ENCODE data around the gene TEK. TPM values are rescaled to one million over a fixed set of nuclear protein-coding genes. Genes with fewer than 3 reads are reported as not detected.
"Not testable (repeated sequence)": the region's sequence is repeated elsewhere in the genome, so short reads cannot be mapped to it uniquely, and the experiment has no call there.

TEK gene
- total and polyA plus RNA-seq, 7 experiments from 2014 or later = not detected

DNA sequence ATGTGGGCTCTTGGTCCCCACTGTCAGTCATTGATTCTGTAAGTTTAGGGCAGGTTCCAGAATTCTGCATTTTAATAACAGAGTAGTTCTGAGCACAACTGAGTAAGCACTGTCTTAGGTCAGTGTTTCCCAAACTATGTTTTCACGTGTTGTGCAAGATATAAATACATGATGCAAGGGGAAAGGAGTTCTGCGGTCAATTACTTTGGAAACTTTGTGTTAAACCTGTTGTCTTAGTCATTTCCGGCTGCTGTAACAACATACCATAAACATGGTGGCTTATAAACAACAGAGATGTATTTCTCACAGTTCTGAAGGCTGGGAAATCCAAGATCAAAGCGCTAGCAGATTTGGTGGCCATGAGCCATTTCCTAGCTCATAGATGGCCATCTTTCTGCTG, 118.2 kb downstream of the TEK start:
- Histone ChIP-seq H3K36me3 (ENCODE audit: control insufficient read depth in 2 of 3, insufficient read depth in 3 of 3, low read length in 3 of 3) (no peaks in the 10 kb centered on the region), H3K27ac (ENCODE audit: low read depth, low read length) (no peak overlapping the region), H3K4me1 (ENCODE audit: control insufficient read depth in 2 of 2, insufficient read depth in 2 of 2, low read length in 2 of 2) (no peaks in the 10 kb centered on the region), H3K4me3 (ENCODE audit: low read length) (no peak overlapping the region), H3K9me3 (ENCODE audit: control insufficient read depth in 2 of 3, low read length in 3 of 3) (no peaks in the 10 kb centered on the region), H3K27me3 (ENCODE audit: control insufficient read depth in 2 of 2, insufficient read depth in 2 of 2, low read length in 2 of 2) (no peaks in the 10 kb centered on the region)
- no peak for DNase-seq
- CTCF ChIA-PET = no interaction called here
- POLR2A ChIA-PET = no interaction called here
- H3K27ac Mint-ChIP-seq = no peak overlapping the region
- peaks cover 0 to 6% (median 0%) of the 10 kb centered on the region in 5 donors for H3K27me3 Mint-ChIP-seq
- no peak overlapping the region for H3K4me3 Mint-ChIP-seq
- intact Hi-C loops (cut with micrococcal nuclease) = no loop called here
- no peak for ATAC-seq
- no peaks in the 10 kb centered on the region for H3K4me1 Mint-ChIP-seq
- no peaks in the 10 kb centered on the region for H3K36me3 Mint-ChIP-seq
- peaks cover 0 to 7% (median 2%) of the 10 kb centered on the region in 11 donors for H3K9me3 Mint-ChIP-seq

- DNase-seq; H3K27ac Mint-ChIP-seq; H3K4me1 Mint-ChIP-seq; H3K4me3 Mint-ChIP-seq; H3K27me3 ChIP-seq (ENCODE audit: control insufficient read depth in 2 of 2, insufficient read depth in 2 of 2, low read length in 2 of 2); H3K27me3 Mint-ChIP-seq; ATAC-seq; H3K36me3 Mint-ChIP-seq; intact Hi-C loops (cut with micrococcal nuclease); H3K4me1 ChIP-seq (ENCODE audit: control insufficient read depth in 2 of 2, insufficient read depth in 2 of 2, low read length in 2 of 2); H3K27ac ChIP-seq (ENCODE audit: low read depth, low read length); CTCF ChIA-PET; H3K9me3 ChIP-seq (ENCODE audit: control insufficient read depth in 2 of 3, low read length in 3 of 3); H3K36me3 ChIP-seq (ENCODE audit: control insufficient read depth in 2 of 3, insufficient read depth in 3 of 3, low read length in 3 of 3); H3K4me3 ChIP-seq (ENCODE audit: low read length); POLR2A ChIA-PET: not testable (repeated sequence)
- peaks cover 0 to 42% (median 10%) of the 10 kb centered on the region in 11 donors for H3K9me3 Mint-ChIP-seq
Observed at GRCh38 chr9:27239648-27240047, 130.6 kb downstream of the TEK start.

DNA sequence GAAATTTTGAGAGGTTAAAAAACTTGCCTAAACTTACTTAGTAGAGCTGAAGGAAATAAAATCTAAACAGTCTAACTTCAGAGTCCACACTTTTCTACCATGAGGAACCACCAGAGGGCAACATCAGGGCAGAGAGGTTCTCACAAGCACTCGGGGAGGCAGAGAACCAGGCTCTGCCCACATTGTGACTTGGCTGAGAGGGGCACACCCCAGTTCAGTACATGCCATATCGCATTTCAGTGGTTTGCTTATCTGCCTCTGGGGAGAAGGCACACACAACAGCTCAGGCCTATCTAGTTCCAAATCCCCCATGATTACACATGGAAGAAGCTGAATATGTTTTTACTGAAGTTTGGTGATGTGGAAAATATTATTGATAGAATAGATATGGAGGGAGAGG, 138.7 kb downstream of the TEK start:
- DNase-seq (no peak), ATAC-seq (no peak)
- Mint-ChIP-seq H3K27me3 (peaks cover 4 to 23% (median 20%) of the 10 kb centered on the region in 5 donors), H3K9me3 (peaks cover 0 to 6% (median 2%) of the 10 kb centered on the region in 11 donors), H3K36me3 (no peaks in the 10 kb centered on the region), H3K4me1 (no peaks in the 10 kb centered on the region), H3K27ac (no peak overlapping the region), H3K4me3 (no peak overlapping the region)
- H3K4me1 ChIP-seq (ENCODE audit: control insufficient read depth in 2 of 2, insufficient read depth in 2 of 2, low read length in 2 of 2) = no peaks in the 10 kb centered on the region
- ChIA-PET POLR2A (no interaction called here), CTCF (no interaction called here)
- H3K36me3 ChIP-seq (ENCODE audit: control insufficient read depth in 2 of 3, insufficient read depth in 3 of 3, low read length in 3 of 3) = no peaks in the 10 kb centered on the region
- H3K4me3 ChIP-seq (ENCODE audit: low read length) = no peak overlapping the region
- no peaks in the 10 kb centered on the region for H3K9me3 ChIP-seq (ENCODE audit: control insufficient read depth in 2 of 3, low read length in 3 of 3)
- intact Hi-C loops (cut with micrococcal nuclease) = no loop called here
- H3K27ac ChIP-seq (ENCODE audit: low read depth, low read length) = no peak overlapping the region
- no peaks in the 10 kb centered on the region for H3K27me3 ChIP-seq (ENCODE audit: control insufficient read depth in 2 of 2, insufficient read depth in 2 of 2, low read length in 2 of 2)

DNA sequence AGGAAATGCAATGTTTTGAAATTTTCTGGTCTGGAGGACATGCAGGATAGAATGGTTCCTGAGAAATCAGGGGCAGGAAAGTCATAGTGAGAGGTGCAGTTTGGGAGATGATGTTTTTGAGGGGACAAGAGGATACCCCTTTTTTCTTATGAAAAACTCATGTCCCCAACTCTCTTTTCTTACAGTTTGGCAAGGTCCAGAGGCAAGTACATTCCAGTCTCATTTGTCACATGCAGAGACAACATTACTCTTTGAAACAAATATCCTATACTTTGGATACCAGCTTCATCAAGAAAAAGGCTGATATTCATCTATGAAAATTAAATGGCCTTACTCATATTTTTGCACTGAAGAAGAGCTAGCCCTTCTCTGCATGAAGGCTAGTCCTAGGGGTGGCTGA, 139.7 kb downstream of the TEK start:
- H3K27me3 Mint-ChIP-seq = peaks cover 4 to 27% (median 21%) of the 10 kb centered on the region in 5 donors
- H3K27ac ChIP-seq (ENCODE audit: low read depth, low read length) = no peak overlapping the region
- no peak overlapping the region for H3K4me3 Mint-ChIP-seq
- H3K9me3 Mint-ChIP-seq = peaks cover 0 to 6% (median 3%) of the 10 kb centered on the region in 11 donors
- ChIA-PET POLR2A (no interaction called here), CTCF (no interaction called here)
- H3K27me3 ChIP-seq (ENCODE audit: control insufficient read depth in 2 of 2, insufficient read depth in 2 of 2, low read length in 2 of 2) = no peaks in the 10 kb centered on the region
- no peak overlapping the region for H3K27ac Mint-ChIP-seq
- no peaks in the 10 kb centered on the region for H3K4me1 ChIP-seq (ENCODE audit: control insufficient read depth in 2 of 2, insufficient read depth in 2 of 2, low read length in 2 of 2)
- intact Hi-C loops (cut with micrococcal nuclease) = no loop called here
- no peak for ATAC-seq
- H3K36me3 ChIP-seq (ENCODE audit: control insufficient read depth in 2 of 3, insufficient read depth in 3 of 3, low read length in 3 of 3) = no peaks in the 10 kb centered on the region
- H3K4me1 Mint-ChIP-seq = no peaks in the 10 kb centered on the region
- no peak for DNase-seq
- no peaks in the 10 kb centered on the region for H3K9me3 ChIP-seq (ENCODE audit: control insufficient read depth in 2 of 3, low read length in 3 of 3)
- no peak overlapping the region for H3K4me3 ChIP-seq (ENCODE audit: low read length)
- no peaks in the 10 kb centered on the region for H3K36me3 Mint-ChIP-seq

DNA sequence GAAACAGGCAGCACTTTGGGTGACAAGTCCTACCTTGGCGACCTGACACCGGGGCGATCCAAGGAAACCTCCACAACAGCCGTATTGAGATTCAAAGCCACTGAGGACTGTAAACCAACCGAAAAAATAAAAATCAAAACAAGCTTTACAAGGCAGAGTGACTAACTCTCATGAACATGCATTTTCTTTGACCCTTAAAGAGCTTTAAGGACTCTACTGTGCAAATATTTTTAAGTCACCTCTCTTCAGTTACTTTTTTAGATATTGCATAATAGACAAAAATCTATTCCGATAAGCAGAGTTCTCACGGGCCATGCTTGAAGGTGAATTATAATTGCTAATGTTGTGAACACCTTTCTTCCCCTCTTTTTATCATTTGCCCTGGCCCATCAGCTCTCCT, 149.6 kb downstream of the TEK start:
- no peaks in the 10 kb centered on the region for H3K27me3 Mint-ChIP-seq
- H3K4me3 Mint-ChIP-seq = no peak overlapping the region
- Histone ChIP-seq H3K36me3 (ENCODE audit: control insufficient read depth in 2 of 3, insufficient read depth in 3 of 3, low read length in 3 of 3) (no peaks in the 10 kb centered on the region), H3K27ac (ENCODE audit: low read depth, low read length) (no peak overlapping the region), H3K4me1 (ENCODE audit: control insufficient read depth in 2 of 2, insufficient read depth in 2 of 2, low read length in 2 of 2) (no peaks in the 10 kb centered on the region), H3K27me3 (ENCODE audit: control insufficient read depth in 2 of 2, insufficient read depth in 2 of 2, low read length in 2 of 2) (no peaks in the 10 kb centered on the region), H3K4me3 (ENCODE audit: low read length) (no peak overlapping the region), H3K9me3 (ENCODE audit: control insufficient read depth in 2 of 3, low read length in 3 of 3) (no peaks in the 10 kb centered on the region)
- DNase-seq (no peak), ATAC-seq (no peak)
- peaks cover 0 to 5% (median 0%) of the 10 kb centered on the region in 11 donors for H3K9me3 Mint-ChIP-seq
- intact Hi-C loops (cut with micrococcal nuclease) = no loop called here
- no peaks in the 10 kb centered on the region for H3K4me1 Mint-ChIP-seq
- H3K36me3 Mint-ChIP-seq = no peaks in the 10 kb centered on the region
- ChIA-PET POLR2A (no interaction called here), CTCF (no interaction called here)
- no peak overlapping the region for H3K27ac Mint-ChIP-seq

GRCh38 chr9:27260789-27261516, 151.9 kb downstream of the TEK start:
- Mint-ChIP-seq H3K4me1 (no peaks in the 10 kb centered on the region), H3K9me3 (peaks cover 0 to 2% (median 0%) of the 10 kb centered on the region in 11 donors), H3K27me3 (peaks cover 0 to 3% (median 0%) of the 10 kb centered on the region in 5 donors), H3K4me3 (no peak overlapping the region), H3K27ac (no peak overlapping the region), H3K36me3 (no peaks in the 10 kb centered on the region)
- ChIA-PET POLR2A (no interaction called here), CTCF (interaction anchor here (0.6 to 0.7 kb wide), 2 partner anchors 386 to 534 kb away, joined by 3 read pairs; no protein-coding TSS in a partner anchor)
- Histone ChIP-seq H3K36me3 (ENCODE audit: control insufficient read depth in 2 of 3, insufficient read depth in 3 of 3, low read length in 3 of 3) (no peaks in the 10 kb centered on the region), H3K4me3 (ENCODE audit: low read length) (no peak overlapping the region), H3K4me1 (ENCODE audit: control insufficient read depth in 2 of 2, insufficient read depth in 2 of 2, low read length in 2 of 2) (no peaks in the 10 kb centered on the region), H3K27ac (ENCODE audit: low read depth, low read length) (no peak overlapping the region), H3K9me3 (ENCODE audit: control insufficient read depth in 2 of 3, low read length in 3 of 3) (no peaks in the 10 kb centered on the region), H3K27me3 (ENCODE audit: control insufficient read depth in 2 of 2, insufficient read depth in 2 of 2, low read length in 2 of 2) (no peaks in the 10 kb centered on the region)
- no peak for ATAC-seq
- DNase-seq = no peak
- intact Hi-C loops (cut with micrococcal nuclease) = no loop called here

DNA sequence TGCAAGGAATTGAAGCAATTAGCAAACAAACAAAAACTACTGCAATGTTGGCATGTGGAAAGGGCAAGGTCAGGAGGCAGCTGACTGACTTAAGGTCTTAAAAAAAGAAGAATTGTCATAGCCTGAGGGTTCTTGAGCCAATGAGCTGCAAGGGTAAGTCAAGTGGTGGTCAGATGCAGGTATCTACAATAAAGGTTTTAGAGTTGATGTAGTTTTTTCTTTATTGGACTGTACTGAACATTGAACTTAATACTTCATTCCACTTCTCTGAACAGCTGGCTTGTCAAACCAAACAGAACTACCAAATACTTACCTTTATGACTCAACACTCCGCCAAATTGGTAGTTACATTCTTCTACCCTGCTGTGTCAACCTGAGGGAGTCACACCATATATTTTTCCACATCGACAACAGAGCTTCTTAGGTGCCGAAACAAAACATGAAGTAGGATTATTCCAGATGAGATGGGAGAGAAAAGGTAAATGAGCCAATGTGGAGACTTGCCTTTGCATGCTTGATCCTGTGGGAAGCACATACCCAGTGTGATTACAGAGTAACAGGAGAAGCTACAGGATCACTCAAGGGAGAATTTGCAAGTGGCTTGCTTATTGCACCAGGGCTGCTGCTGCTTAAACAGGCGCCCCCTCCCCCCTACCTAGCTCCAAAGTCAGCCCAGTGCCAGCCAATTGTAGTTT, 152.6 kb downstream of the TEK start:
- peaks cover 0 to 1% (median 0%) of the 10 kb centered on the region in 11 donors for H3K9me3 Mint-ChIP-seq
- intact Hi-C loops (cut with micrococcal nuclease) = no loop called here
- no peak for DNase-seq
- H3K4me3 ChIP-seq (ENCODE audit: low read length) = no peak overlapping the region
- H3K9me3 ChIP-seq (ENCODE audit: control insufficient read depth in 2 of 3, low read length in 3 of 3) = no peaks in the 10 kb centered on the region
- H3K4me1 ChIP-seq (ENCODE audit: control insufficient read depth in 2 of 2, insufficient read depth in 2 of 2, low read length in 2 of 2) = no peaks in the 10 kb centered on the region
- H3K27me3 Mint-ChIP-seq = peaks cover 0 to 3% (median 0%) of the 10 kb centered on the region in 5 donors
- no peak overlapping the region for H3K27ac Mint-ChIP-seq
- no peak overlapping the region for H3K4me3 Mint-ChIP-seq
- ATAC-seq = no peak
- H3K36me3 Mint-ChIP-seq = no peaks in the 10 kb centered on the region
- no peak overlapping the region for H3K27ac ChIP-seq (ENCODE audit: low read depth, low read length)
- H3K36me3 ChIP-seq (ENCODE audit: control insufficient read depth in 2 of 3, insufficient read depth in 3 of 3, low read length in 3 of 3) = no peaks in the 10 kb centered on the region
- H3K27me3 ChIP-seq (ENCODE audit: control insufficient read depth in 2 of 2, insufficient read depth in 2 of 2, low read length in 2 of 2) = no peaks in the 10 kb centered on the region
- ChIA-PET POLR2A (no interaction called here), CTCF (interaction anchor here (0.6 kb wide), 1 partner anchor 535 kb away, joined by 3 read pairs; no protein-coding TSS in a partner anchor)
- no peaks in the 10 kb centered on the region for H3K4me1 Mint-ChIP-seq
